ENCODE results near the gene PRAMEF11.
"Not testable (repeated sequence)": the region's sequence is repeated elsewhere in the genome, so short reads cannot be mapped to it uniquely, and the experiment has no call there.

Gene PRAMEF11

DNA sequence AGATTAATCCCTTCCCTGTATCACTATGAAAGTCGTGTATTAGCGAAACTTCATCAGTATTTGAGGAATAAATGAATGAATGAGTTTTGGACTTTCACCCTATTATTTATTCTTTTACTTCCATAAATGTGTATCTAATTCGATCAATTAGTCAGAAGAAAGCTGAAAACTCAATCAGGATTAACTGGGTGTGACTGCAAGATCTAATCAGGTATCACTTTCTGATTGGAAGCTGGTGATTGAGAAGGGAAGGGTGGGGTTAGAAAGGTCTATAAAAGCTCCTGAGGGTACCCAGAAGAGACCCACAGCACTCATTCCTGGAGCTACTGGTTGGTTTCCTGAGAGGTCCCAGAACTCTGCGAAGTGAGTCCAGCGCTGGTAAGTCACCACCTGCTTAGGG lies 40.1 kb downstream of the PRAMEF11 start, which contains the start of gene PRAMEF1:
Gene PRAMEF1, plus strand, starts transcription at position 301 of the 400 bp plus-strand sequence. CDS start 1,831 bp downstream, outside the sequence.
- H3K27ac ChIP-seq (ENCODE audit: low read depth, low read length); H3K4me1 ChIP-seq (ENCODE audit: control insufficient read depth, insufficient read depth, low read length); H3K9ac ChIP-seq (ENCODE audit: low read length); H3K36me3 ChIP-seq (ENCODE audit: control insufficient read depth, insufficient read depth, low read length); H3K27me3 ChIP-seq (ENCODE audit: control insufficient read depth, insufficient read depth, low read length); H3K4me3 ChIP-seq (ENCODE audit: low read length): not testable (repeated sequence)

DNA sequence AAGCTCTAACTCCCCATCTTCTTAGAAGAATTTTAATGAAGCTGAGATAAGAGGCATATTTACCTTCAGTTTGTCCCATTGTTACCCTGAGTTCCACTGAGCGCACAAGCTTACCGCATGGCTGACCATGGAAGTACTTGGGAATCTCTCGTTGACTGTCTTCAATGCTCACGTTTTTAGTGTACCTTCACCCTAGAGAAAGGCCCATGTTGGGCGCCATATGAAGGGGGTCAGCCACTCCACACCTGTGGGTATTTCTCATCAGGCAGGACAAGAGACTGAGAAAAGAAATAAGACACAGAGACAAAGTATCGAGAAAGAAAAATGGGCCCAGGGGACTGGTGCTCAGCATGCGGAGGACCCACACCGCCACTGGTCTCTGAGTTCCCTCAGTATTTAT lies 46.5 kb downstream of the PRAMEF11 start:
- H3K4me3 ChIP-seq (ENCODE audit: low read length); H3K4me1 ChIP-seq (ENCODE audit: control insufficient read depth, insufficient read depth, low read length); H3K27me3 ChIP-seq (ENCODE audit: control insufficient read depth, insufficient read depth, low read length); H3K36me3 ChIP-seq (ENCODE audit: control insufficient read depth, insufficient read depth, low read length); H3K9ac ChIP-seq (ENCODE audit: low read length); H3K27ac ChIP-seq (ENCODE audit: low read depth, low read length): not testable (repeated sequence)

DNA sequence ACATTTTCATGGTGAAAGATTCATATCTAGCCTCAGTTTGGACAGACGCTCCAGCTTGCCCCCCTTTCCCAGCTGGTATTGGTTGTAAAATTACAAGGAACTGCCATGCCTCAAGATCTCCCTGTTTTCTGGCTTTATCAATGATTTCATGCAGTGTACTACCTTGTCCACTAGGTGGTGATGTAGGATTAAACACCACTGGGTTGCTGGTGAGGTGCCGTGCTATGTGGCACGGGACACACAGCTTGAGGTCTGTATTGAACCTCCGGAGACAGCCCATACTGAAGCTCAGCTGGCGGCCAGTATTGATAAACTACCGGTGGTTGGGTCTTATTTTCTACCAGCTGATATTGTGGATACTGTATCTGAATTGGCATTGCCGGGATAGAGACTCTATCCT lies 47.4 kb downstream of the PRAMEF11 start:
- not testable (repeated sequence) for H3K27ac ChIP-seq (ENCODE audit: low read depth, low read length); H3K27me3 ChIP-seq (ENCODE audit: control insufficient read depth, insufficient read depth, low read length); H3K9ac ChIP-seq (ENCODE audit: low read length); H3K36me3 ChIP-seq (ENCODE audit: control insufficient read depth, insufficient read depth, low read length); H3K4me1 ChIP-seq (ENCODE audit: control insufficient read depth, insufficient read depth, low read length); H3K4me3 ChIP-seq (ENCODE audit: low read length)

DNA sequence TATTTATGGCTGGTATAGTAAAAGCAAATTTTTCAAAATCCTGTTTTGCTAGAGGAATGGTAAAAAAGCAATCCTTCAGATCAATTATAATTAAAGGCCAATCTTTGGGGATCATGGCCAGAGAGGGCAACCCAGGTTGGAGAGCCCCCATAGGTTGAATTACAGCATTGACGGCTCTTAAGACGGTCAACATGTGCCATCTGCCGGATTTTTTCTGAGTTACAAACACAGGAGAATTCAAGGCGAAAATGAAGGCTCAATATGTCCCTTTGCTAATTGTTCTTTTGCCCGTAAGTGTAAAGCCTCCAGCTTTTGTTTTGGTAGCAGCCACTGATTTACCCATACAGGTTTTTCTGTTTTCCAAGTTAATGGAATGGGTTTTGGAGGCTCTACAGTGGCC lies 49.7 kb downstream of the PRAMEF11 start:
- H3K36me3 ChIP-seq (ENCODE audit: control insufficient read depth, insufficient read depth, low read length); H3K27ac ChIP-seq (ENCODE audit: low read depth, low read length); H3K9ac ChIP-seq (ENCODE audit: low read length); H3K4me3 ChIP-seq (ENCODE audit: low read length); H3K4me1 ChIP-seq (ENCODE audit: control insufficient read depth, insufficient read depth, low read length); H3K27me3 ChIP-seq (ENCODE audit: control insufficient read depth, insufficient read depth, low read length): not testable (repeated sequence)

DNA sequence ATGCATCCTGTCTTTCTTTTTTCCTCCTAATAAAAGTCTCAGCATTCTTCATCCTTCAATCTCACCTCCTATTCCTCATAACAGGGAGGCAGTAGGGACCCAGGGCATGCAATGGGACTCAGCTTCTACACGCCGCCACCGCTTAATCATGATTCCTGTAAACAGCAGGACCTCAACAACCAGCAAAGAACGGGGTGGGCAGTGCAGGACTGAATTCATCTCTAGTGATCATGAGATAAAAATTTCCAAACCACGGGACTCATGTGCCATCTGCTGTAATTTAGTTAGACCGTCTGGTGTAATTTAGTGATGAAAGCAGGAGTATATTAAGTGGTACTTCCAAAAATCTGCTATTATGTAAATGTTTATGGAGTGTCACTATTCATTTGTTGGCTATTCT lies 52.3 kb downstream of the PRAMEF11 start:
- H3K27me3 ChIP-seq (ENCODE audit: control insufficient read depth, insufficient read depth, low read length): peaks cover 2% of the 10 kb centered on the region
- no peak overlapping the region for H3K4me3 ChIP-seq (ENCODE audit: low read length)
- H3K36me3 ChIP-seq (ENCODE audit: control insufficient read depth, insufficient read depth, low read length): no peaks in the 10 kb centered on the region
- H3K27ac ChIP-seq (ENCODE audit: low read depth, low read length): no peak overlapping the region
- no peak overlapping the region for H3K9ac ChIP-seq (ENCODE audit: low read length)
- H3K4me1 ChIP-seq (ENCODE audit: control insufficient read depth, insufficient read depth, low read length): no peaks in the 10 kb centered on the region

DNA sequence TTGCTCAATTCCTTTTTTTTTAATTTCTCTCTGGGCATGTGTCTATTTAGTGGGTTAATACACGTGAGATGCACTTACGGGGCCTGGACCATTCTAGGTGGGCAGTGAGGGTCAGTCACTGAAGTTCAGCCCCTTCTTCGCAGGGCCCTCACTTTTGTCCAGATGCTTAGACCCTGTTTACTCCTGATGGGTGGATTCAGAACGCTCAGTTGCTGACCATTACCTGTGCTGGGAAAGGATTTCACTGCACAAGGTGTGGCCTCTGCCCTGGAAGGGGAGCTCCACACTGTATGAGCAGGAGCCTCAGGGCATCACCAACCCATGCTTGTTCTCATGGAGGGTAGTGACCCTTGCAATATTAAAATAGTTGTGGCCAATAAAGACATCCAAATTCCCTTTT lies 53.1 kb downstream of the PRAMEF11 start:
- Histone ChIP-seq H3K27ac (ENCODE audit: low read depth, low read length) (no peak overlapping the region), H3K4me3 (ENCODE audit: low read length) (no peak overlapping the region), H3K36me3 (ENCODE audit: control insufficient read depth, insufficient read depth, low read length) (no peaks in the 10 kb centered on the region), H3K27me3 (ENCODE audit: control insufficient read depth, insufficient read depth, low read length) (peaks cover 2% of the 10 kb centered on the region), H3K4me1 (ENCODE audit: control insufficient read depth, insufficient read depth, low read length) (no peaks in the 10 kb centered on the region), H3K9ac (ENCODE audit: low read length) (no peak overlapping the region)

DNA sequence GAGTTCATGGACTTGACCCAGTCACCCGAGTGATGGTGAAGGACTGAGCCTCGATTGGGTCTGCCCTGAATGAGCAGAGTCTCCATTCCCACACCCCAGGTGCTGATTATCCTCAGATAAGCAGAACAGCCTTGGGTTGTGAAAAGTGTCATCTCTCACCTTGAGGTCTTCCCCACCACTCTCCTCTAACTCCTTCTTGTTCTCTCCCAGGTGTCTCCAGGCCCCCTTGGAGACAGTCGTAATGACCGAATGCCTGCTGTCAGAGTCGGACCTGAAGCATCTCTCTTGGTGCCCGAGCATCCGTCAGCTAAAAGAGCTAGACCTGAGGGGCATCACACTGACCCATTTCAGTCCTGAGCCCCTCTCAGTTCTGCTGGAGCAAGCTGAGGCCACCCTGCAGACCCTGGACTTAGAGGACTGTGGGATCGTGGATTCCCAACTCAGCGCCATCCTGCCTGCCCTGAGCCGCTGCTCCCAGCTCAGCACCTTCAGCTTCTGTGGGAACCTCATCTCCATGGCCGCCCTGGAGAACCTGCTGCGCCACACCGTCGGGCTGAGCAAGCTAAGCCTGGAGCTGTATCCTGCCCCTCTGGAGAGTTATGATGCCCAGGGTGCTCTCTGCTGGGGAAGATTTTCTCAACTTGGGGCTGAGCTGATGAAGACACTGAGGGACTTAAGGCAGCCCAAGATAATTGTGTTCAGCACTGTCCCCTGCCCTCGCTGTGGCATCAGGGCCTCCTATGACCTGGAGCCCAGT lies 54.2 kb downstream of the PRAMEF11 start:
- no peak overlapping the region for H3K27ac ChIP-seq (ENCODE audit: low read depth, low read length)

DNA sequence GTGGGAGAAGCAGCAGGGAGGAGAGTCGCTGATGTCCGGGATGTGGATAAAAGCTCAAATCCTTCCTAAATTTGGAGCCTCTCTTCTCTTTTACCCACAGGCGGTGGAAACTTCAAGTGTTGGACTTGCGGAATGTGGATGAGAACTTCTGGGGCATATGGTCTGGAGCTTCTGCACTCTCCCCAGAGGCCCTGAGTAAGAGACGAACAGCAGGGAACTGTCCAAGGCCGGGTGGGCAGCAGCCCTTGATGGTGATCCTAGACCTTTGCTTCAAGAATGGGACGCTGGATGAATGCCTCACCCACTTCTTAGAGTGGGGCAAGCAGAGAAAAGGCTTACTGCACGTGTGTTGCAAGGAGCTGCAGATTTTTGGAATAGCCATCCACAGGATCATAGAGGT lies 55.8 kb downstream of the PRAMEF11 start:
- Histone ChIP-seq H3K36me3 (ENCODE audit: control insufficient read depth, insufficient read depth, low read length) (no peaks in the 10 kb centered on the region), H3K4me3 (ENCODE audit: low read length) (no peak overlapping the region), H3K27me3 (ENCODE audit: control insufficient read depth, insufficient read depth, low read length) (peaks cover 2% of the 10 kb centered on the region), H3K27ac (ENCODE audit: low read depth, low read length) (no peak overlapping the region), H3K4me1 (ENCODE audit: control insufficient read depth, insufficient read depth, low read length) (no peaks in the 10 kb centered on the region), H3K9ac (ENCODE audit: low read length) (no peak overlapping the region)

More for the DNA sequence above, 54.2 kb downstream of the PRAMEF11 start:
- no peaks in the 10 kb centered on the region for H3K36me3 ChIP-seq (ENCODE audit: control insufficient read depth, insufficient read depth, low read length)
- no peak overlapping the region for H3K9ac ChIP-seq (ENCODE audit: low read length)
- H3K27me3 ChIP-seq (ENCODE audit: control insufficient read depth, insufficient read depth, low read length): peaks cover 2% of the 10 kb centered on the region
- no peak overlapping the region for H3K4me3 ChIP-seq (ENCODE audit: low read length)
- H3K4me1 ChIP-seq (ENCODE audit: control insufficient read depth, insufficient read depth, low read length): no peaks in the 10 kb centered on the region

DNA sequence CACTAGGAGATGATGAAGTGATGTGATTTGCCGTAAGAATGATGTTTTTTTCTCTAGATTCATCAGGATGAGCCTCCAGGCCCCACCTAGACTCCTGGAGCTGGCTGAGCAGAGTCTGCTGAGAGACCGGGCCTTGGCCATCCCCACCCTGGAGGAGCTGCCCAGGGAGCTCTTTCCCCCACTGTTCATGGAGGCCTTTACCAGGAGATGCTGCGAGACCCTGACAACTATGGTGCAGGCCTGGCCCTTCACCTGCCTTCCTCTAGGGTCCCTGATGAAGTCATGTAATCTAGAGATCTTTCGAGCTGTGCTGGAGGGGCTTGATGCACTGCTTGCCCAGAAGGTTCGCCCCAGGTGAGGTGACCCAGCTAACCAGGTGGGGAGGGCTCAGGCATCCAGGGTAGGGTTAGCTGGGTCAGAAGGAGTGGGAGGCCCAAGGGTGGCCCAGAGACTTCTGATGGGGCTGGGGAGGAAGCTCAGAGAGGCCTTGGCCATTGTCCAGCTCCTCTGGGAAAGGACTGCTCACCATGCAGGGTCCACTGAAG lies 56.3 kb downstream of the PRAMEF11 start:
- Histone ChIP-seq H3K4me1 (ENCODE audit: control insufficient read depth, insufficient read depth, low read length) (no peaks in the 10 kb centered on the region), H3K27me3 (ENCODE audit: control insufficient read depth, insufficient read depth, low read length) (peaks cover 2% of the 10 kb centered on the region), H3K36me3 (ENCODE audit: control insufficient read depth, insufficient read depth, low read length) (no peaks in the 10 kb centered on the region), H3K9ac (ENCODE audit: low read length) (no peak overlapping the region), H3K4me3 (ENCODE audit: low read length) (no peak overlapping the region), H3K27ac (ENCODE audit: low read depth, low read length) (no peak overlapping the region)
